Stimulated activated effector memory CD8-positive, alpha-beta T cell treated with anti-CD3 and anti-CD28 coated beads, Interleukin-12 subunit alpha, Interleukin-12 subunit beta, amount 100 ng/mL, for 72 hours (primary cell): Measurements from ENCODE around the gene TUSC2.

Experiments used
- ATAC-seq: fragments of 150-1000 bp; cut with Tn5 transposase; 2 replicates; pipeline ENCODE4 v1.10.0; 2021
- DNase-seq, 2 donors: peaks; one replicate each; pipeline ENCODE4 v3.0.0; 2021 to 2022; ENCODE audit warnings: low spot score in 2 of 2
- H3K27ac Mint-ChIP-seq: one replicate; pipeline ENCODE4 v1.8.0; 2022; ENCODE audit warnings: mild to moderate bottlenecking, mixed read lengths
- H3K36me3 Mint-ChIP-seq: one replicate; pipeline ENCODE4 v1.8.0; 2022; ENCODE audit warnings: mild to moderate bottlenecking, mixed read lengths
- H3K4me1 Mint-ChIP-seq: one replicate; pipeline ENCODE4 v1.8.0; 2022; ENCODE audit warnings: mixed read lengths
- H3K4me3 Mint-ChIP-seq: one replicate; pipeline ENCODE4 v1.8.0; 2022; ENCODE audit warnings: mild to moderate bottlenecking, mixed read lengths
- H3K9me3 Mint-ChIP-seq: one replicate; pipeline ENCODE4 v1.8.0; 2022; ENCODE audit warnings: mixed read lengths

The TUSC2 gene

GRCh38 chr3:50327943-50328691 is at the start of gene TUSC2:
Gene TUSC2 (minus strand): TSS chr3:50328223. CDS start chr3:50328099, 124 bp downstream.
- H3K36me3 Mint-ChIP-seq: peaks cover 77% of the 10 kb centered on the region
- peak within 1 kb of the TSS; percentile 80 for H3K4me3 Mint-ChIP-seq
- peak within 1 kb of the TSS; percentile 88 for H3K27ac Mint-ChIP-seq
- DNase-seq (peak; percentile 82 to 95), ATAC-seq (peak; percentile 92)
- H3K9me3 Mint-ChIP-seq: no peaks in the 10 kb centered on the region
- peaks cover 24% of the 10 kb centered on the region for H3K4me1 Mint-ChIP-seq

DNA sequence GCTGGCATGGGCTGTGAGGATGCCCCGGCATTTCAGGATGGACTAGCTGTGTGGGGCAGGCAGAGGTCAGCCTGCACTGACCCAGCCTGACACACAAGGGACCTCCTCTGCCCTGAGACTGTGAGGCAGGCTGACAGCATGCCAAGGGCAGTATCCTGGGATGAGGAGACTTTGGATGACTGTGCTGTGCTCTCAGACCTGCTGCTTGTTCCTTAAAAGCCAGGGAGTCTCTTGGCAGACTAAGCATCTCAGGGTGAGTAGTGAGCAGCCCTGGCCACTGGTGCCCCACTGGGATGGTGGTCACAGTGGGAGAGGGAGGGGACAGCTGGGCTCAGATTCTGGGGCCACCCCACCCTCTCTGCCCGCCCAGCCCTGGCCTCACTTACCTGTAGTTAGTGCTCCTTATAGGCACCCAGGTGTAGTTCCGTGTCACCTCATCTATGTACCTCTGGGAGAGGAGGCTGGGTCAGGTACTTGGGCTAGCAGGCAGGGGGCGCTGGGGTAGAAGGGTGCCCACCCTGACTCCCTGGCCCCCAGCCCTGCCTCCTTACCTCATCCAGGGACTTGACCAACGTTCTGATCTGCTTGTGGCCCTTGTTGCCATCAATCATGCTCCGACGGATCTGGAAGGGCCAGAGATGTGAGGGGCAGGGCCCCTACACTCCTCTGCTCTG is 47.4 kb upstream of the TUSC2 start:
- Mint-ChIP-seq H3K4me1 (peaks cover 21% of the 10 kb centered on the region), H3K9me3 (no peaks in the 10 kb centered on the region), H3K36me3 (peaks cover 7% of the 10 kb centered on the region), H3K4me3 (no peak overlapping the region), H3K27ac (no peak overlapping the region)
- ATAC-seq (peak; percentile 25), DNase-seq (no peak)

- no peak overlapping the region for H3K27ac Mint-ChIP-seq
Observed at GRCh38 chr3:50374363-50375257, 46.6 kb upstream of the TUSC2 start.

DNA sequence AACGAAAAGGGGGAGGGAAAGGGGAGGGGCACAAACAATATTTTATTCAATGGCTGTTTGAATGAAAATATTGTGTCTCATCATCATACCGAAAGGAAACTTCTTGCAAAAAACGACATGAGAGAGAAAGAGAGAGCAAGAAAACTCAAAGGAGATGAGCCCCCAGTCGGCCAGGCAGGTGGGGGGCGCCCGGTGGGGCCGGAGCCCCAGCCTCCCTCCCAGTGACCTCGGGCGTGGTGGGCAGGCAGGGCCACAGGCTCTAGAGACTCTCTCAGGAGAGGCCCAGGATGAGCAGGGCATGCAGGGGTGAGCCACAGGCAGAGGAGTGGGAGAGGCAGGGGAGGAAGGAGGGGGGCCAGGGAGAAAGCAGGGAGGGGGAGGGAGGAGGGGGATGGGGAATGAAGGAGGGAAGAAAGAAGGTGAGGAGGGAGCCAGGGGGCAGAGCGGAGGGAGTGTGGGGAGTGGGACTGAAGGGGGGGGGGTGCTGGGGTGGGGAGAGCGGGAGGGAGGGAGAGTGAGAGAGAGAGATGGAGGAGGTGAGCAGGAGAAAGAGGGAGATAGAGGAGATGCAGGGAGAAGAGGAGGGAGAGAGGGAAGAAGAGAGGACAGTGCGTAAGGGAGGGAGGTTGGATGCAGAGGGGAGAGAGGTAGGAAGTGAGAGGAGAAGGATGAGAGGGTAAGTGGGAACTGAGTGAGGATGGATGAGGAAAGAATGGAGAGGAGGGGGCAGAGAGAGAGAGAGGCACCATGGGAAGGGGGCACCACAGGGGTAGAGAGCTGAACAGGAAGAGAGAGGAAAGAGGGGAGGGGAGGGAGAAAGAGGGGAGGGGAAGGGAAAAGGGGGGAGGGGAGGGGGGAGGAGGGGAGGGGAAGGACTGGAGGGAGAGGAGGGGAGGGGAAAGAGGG is 45.4 kb upstream of the TUSC2 start:
- H3K4me1 Mint-ChIP-seq: peaks cover 30% of the 10 kb centered on the region
- peak overlapping the region; percentile 79 for H3K27ac Mint-ChIP-seq
- H3K4me3 Mint-ChIP-seq: no peak overlapping the region
- ATAC-seq (no peak), DNase-seq (no peak)
- H3K36me3 Mint-ChIP-seq: peaks cover 6% of the 10 kb centered on the region
- no peaks in the 10 kb centered on the region for H3K9me3 Mint-ChIP-seq

More at GRCh38 chr3:50374363-50375257, 46.6 kb upstream of the TUSC2 start:
- ATAC-seq (no peak), DNase-seq (no peak)
- H3K4me1 Mint-ChIP-seq: peaks cover 21% of the 10 kb centered on the region
- H3K9me3 Mint-ChIP-seq: no peaks in the 10 kb centered on the region
- peaks cover 7% of the 10 kb centered on the region for H3K36me3 Mint-ChIP-seq
- H3K4me3 Mint-ChIP-seq: no peak overlapping the region

DNA sequence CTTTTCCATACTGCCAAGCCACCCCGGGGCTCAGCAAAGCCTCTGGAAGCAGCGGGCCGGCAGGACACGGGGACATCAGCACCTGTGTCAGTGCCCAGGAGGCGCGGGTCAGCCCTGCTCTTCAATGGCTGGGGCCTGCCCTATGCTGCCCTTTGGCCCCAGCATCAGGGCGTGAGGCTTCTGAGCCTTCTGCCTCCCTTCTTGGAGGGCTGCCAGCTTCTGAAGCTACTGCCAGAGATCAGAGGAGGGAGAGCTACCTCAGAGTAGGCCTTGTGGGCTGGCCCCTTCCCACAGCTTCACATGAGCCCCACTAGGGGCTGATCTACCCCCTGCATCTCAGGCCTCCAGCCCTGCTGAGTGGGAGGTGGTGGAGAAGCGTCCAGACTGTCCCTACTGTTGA is 44.3 kb upstream of the TUSC2 start:
- peak overlapping the region; percentile 76 for H3K27ac Mint-ChIP-seq
- no peak overlapping the region for H3K4me3 Mint-ChIP-seq
- peaks cover 30% of the 10 kb centered on the region for H3K4me1 Mint-ChIP-seq
- H3K9me3 Mint-ChIP-seq: no peaks in the 10 kb centered on the region
- ATAC-seq (no peak), DNase-seq (no peak)
- peaks cover 2% of the 10 kb centered on the region for H3K36me3 Mint-ChIP-seq

GRCh38 chr3:50371133-50371685 is 43.2 kb upstream of the TUSC2 start:
- peaks cover 36% of the 10 kb centered on the region for H3K4me1 Mint-ChIP-seq
- H3K9me3 Mint-ChIP-seq: no peaks in the 10 kb centered on the region
- H3K36me3 Mint-ChIP-seq: peaks cover 5% of the 10 kb centered on the region

GRCh38 chr3:50370594-50370993 is 42.6 kb upstream of the TUSC2 start:
- Mint-ChIP-seq H3K27ac (peak overlapping the region; percentile 76), H3K4me3 (no peak overlapping the region), H3K4me1 (peaks cover 42% of the 10 kb centered on the region), H3K9me3 (no peaks in the 10 kb centered on the region), H3K36me3 (peaks cover 5% of the 10 kb centered on the region)
- DNase-seq (no peak), ATAC-seq (no peak)

More at GRCh38 chr3:50371133-50371685, 43.2 kb upstream of the TUSC2 start:
- ATAC-seq (no peak), DNase-seq (no peak)
- peak overlapping the region; percentile 76 for H3K27ac Mint-ChIP-seq
- H3K4me3 Mint-ChIP-seq: no peak overlapping the region

DNA sequence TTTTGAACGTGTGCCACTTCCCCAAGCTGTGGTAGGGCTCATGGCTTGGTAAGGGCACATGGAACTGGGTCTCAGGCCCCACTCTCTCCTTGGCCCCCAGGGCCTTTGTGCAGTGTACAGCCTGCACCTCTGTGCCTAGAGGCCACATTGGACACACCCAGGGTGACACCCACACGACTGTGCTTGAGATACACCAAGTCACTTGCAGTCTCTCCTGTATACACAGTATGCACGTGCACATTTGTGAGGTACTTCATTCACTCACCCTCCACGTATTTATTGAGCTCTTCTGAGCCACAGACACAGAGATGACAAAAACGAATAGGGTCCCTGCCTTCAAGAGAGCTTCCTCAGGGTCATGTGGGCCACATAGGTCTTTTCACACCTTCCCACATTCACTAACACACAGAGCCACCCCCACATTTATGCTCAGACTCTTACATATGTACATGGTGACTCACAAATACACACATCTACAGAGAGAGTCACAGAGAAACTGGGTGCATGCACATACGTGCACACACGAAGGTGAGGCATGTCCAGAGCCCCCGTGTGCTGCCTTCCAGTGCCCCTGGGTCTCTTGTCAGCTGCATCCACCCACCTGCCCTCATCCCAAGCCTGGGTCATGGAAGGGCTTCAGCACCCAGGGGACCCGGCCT is 41.1 kb upstream of the TUSC2 start:
- Mint-ChIP-seq H3K4me3 (no peak overlapping the region), H3K27ac (no peak overlapping the region), H3K9me3 (no peaks in the 10 kb centered on the region), H3K36me3 (peaks cover 5% of the 10 kb centered on the region), H3K4me1 (peaks cover 53% of the 10 kb centered on the region)
- ATAC-seq (no peak), DNase-seq (no peak)

- DNase-seq (no peak), ATAC-seq (no peak)
- peaks cover 5% of the 10 kb centered on the region for H3K36me3 Mint-ChIP-seq
- no peaks in the 10 kb centered on the region for H3K9me3 Mint-ChIP-seq
- H3K4me1 Mint-ChIP-seq: peaks cover 41% of the 10 kb centered on the region
- peak overlapping the region; percentile 79 for H3K4me3 Mint-ChIP-seq
- peak overlapping the region; percentile 87 for H3K27ac Mint-ChIP-seq
Observed at GRCh38 chr3:50365842-50366220, 37.8 kb upstream of the TUSC2 start.

- H3K4me1 Mint-ChIP-seq: peaks cover 41% of the 10 kb centered on the region
- peak; percentile 96 for ATAC-seq
- H3K27ac Mint-ChIP-seq: peak overlapping the region; percentile 87
- H3K36me3 Mint-ChIP-seq: peaks cover 5% of the 10 kb centered on the region
- H3K4me3 Mint-ChIP-seq: peak overlapping the region; percentile 79
- H3K9me3 Mint-ChIP-seq: no peaks in the 10 kb centered on the region
- peak; percentile 74 to 93 for DNase-seq
Observed at GRCh38 chr3:50365080-50365841, 37.2 kb upstream of the TUSC2 start.

- no peaks in the 10 kb centered on the region for H3K9me3 Mint-ChIP-seq
- H3K36me3 Mint-ChIP-seq: peaks cover 5% of the 10 kb centered on the region
- no peak overlapping the region for H3K27ac Mint-ChIP-seq
- peaks cover 47% of the 10 kb centered on the region for H3K4me1 Mint-ChIP-seq
- peak; percentile 36 for ATAC-seq
- DNase-seq: no peak
- H3K4me3 Mint-ChIP-seq: peak overlapping the region; percentile 79
Observed at GRCh38 chr3:50364573-50365079, 36.6 kb upstream of the TUSC2 start.

GRCh38 chr3:50359760-50360110 is 31.7 kb upstream of the TUSC2 start:
- Mint-ChIP-seq H3K36me3 (peaks cover 31% of the 10 kb centered on the region), H3K4me3 (peak overlapping the region; percentile 96), H3K9me3 (no peaks in the 10 kb centered on the region), H3K4me1 (peaks cover 59% of the 10 kb centered on the region), H3K27ac (peak overlapping the region; percentile 97)
- DNase-seq (no peak), ATAC-seq (peak; percentile 40)
